ENCODE data around the gene SUSD3.

SUSD3 gene

GRCh38 chr9:93030642-93031628 is 27.6 kb upstream of the SUSD3 start:
- DNase-seq (ENCODE audit: low read depth, low spot score) = no peak

- no peak for DNase-seq (ENCODE audit: low read depth, low spot score)
Observed at GRCh38 chr9:93031629-93032430, 26.7 kb upstream of the SUSD3 start.

GRCh38 chr9:93032545-93032944 is 26.0 kb upstream of the SUSD3 start:
- DNase-seq (ENCODE audit: low read depth, low spot score) = no peak

GRCh38 chr9:93033531-93033930 is 25.0 kb upstream of the SUSD3 start:
- no peak for DNase-seq (ENCODE audit: low read depth, low spot score)

GRCh38 chr9:93035106-93035660 is 23.3 kb upstream of the SUSD3 start:
- no peak for DNase-seq (ENCODE audit: low read depth, low spot score)

GRCh38 chr9:93035821-93036351 is 22.6 kb upstream of the SUSD3 start:
- no peak for DNase-seq (ENCODE audit: low read depth, low spot score)

- no peak for DNase-seq (ENCODE audit: low read depth, low spot score)
Observed at GRCh38 chr9:93036887-93037475, 21.5 kb upstream of the SUSD3 start.

GRCh38 chr9:93037476-93037971 is 21.0 kb upstream of the SUSD3 start:
- DNase-seq (ENCODE audit: low read depth, low spot score) = no peak

- no peak for DNase-seq (ENCODE audit: low read depth, low spot score)
Observed at GRCh38 chr9:93038918-93039317, 19.6 kb upstream of the SUSD3 start.

GRCh38 chr9:93039456-93039855 is 19.0 kb upstream of the SUSD3 start:
- DNase-seq (ENCODE audit: low read depth, low spot score) = no peak

- no peak for DNase-seq (ENCODE audit: low read depth, low spot score)
Observed at GRCh38 chr9:93039976-93040375, 18.5 kb upstream of the SUSD3 start.

GRCh38 chr9:93040409-93040808 is 18.1 kb upstream of the SUSD3 start:
- DNase-seq (ENCODE audit: low read depth, low spot score) = no peak

- DNase-seq (ENCODE audit: low read depth, low spot score) = no peak
Observed at GRCh38 chr9:93041108-93041802, 17.2 kb upstream of the SUSD3 start.

GRCh38 chr9:93043122-93043521 is 15.4 kb upstream of the SUSD3 start:
- no peak for DNase-seq (ENCODE audit: low read depth, low spot score)

- no peak for DNase-seq (ENCODE audit: low read depth, low spot score)
Observed at GRCh38 chr9:93045521-93045920, 13.0 kb upstream of the SUSD3 start.

GRCh38 chr9:93048566-93049448 is 9.7 kb upstream of the SUSD3 start:
- DNase-seq (ENCODE audit: low read depth, low spot score) = no peak

GRCh38 chr9:93049491-93049890 is 9.0 kb upstream of the SUSD3 start:
- DNase-seq (ENCODE audit: low read depth, low spot score) = no peak

GRCh38 chr9:93050231-93050630 is 8.3 kb upstream of the SUSD3 start:
- DNase-seq (ENCODE audit: low read depth, low spot score) = no peak

GRCh38 chr9:93051680-93052089 is 6.8 kb upstream of the SUSD3 start:
- DNase-seq (ENCODE audit: low read depth, low spot score) = no peak

Measured in activated naive CD8-positive, alpha-beta T cell treated with anti-CD3 and anti-CD28 coated beads, Interleukin-2, amount 50 U/mL, for 16 hours (primary cell).